SK-N-SH (cell line): ENCODE results near the gene FAM177B. TPM values are rescaled to one million over a fixed set of nuclear protein-coding genes. Genes with fewer than 3 reads are reported as not detected.

Experiments used
- CTCF ChIA-PET: fragments of 300-600, 350-600 bp; formaldehyde crosslinking; extraction: SDS; loops from one replicate; lab custom pipeline; 2021; lab: Yijun Ruan, JAX
- POLR2A ChIA-PET: fragments of 350-600 bp; sonication (Branson Sonifier 250); formaldehyde crosslinking; extraction: SDS; loops from one replicate; lab custom pipeline; 2020; ENCODE audit warnings: antibody characterized with exemption, inconsistent platforms; lab: Yijun Ruan, JAX
- DNase-seq: peaks from one replicate; pipeline ENCODE4 v3.0.0; 2012
- H2AFZ ChIP-seq: fragments of 200-600 bp; sonication (generic); 2 replicates; pipeline ENCODE4 v1.8.1; 2016; ENCODE audit warnings: antibody characterized with exemption, mild to moderate bottlenecking, low read depth
- H3F3A ChIP-seq: fragments of 200-600 bp; sonication (generic); replicated peaks from 2 replicates; pipeline ENCODE3; 2016; ENCODE audit warnings: antibody characterized with exemption, mild to moderate bottlenecking; ENCODE audit not compliant: insufficient read depth
- H3K27ac ChIP-seq, 2 experiments: fragments of 200-500 bp in 1 of 2; fragments of 200-600 bp in 1 of 2; sonication (Bioruptor generic) in 1 of 2; sonication (generic), shearing (Covaris generic) in 1 of 2; 2 replicates each; pipeline versions ENCODE4 v1.5.1 to v1.6.1; 2014 to 2016; ENCODE audit warnings: low read depth in 2 of 2, inconsistent platforms in 1 of 2, low read length in 1 of 2, mild to moderate bottlenecking in 1 of 2, mixed read lengths in 1 of 2
- H3K27me3 ChIP-seq: fragments of 200-600 bp; sonication (generic), shearing (Covaris generic); 2 replicates; pipeline ENCODE4 v1.6.1; 2016; ENCODE audit warnings: mixed run types; ENCODE audit not compliant: insufficient read depth
- H3K36me3 ChIP-seq, 2 experiments: fragments of 200-500 bp in 1 of 2; fragments of 200-600 bp in 1 of 2; sonication (Bioruptor generic) in 1 of 2; sonication (generic) in 1 of 2; replicated peaks in 1 of 2; 2 replicates each; pipeline versions ENCODE3 to v1.5.1; 2014 to 2016; ENCODE audit warnings: low read length in 1 of 2, mild to moderate bottlenecking in 1 of 2; ENCODE audit not compliant: insufficient read depth in 2 of 2, control insufficient read depth in 1 of 2
- H3K4me1 ChIP-seq, 2 experiments: fragments of 200-500 bp in 1 of 2; fragments of 200-600 bp in 1 of 2; sonication (Bioruptor generic) in 1 of 2; sonication (generic), shearing (Covaris generic) in 1 of 2; 2 replicates each; pipeline versions ENCODE4 v1.5.1 to v1.6.1; 2014 to 2016; ENCODE audit warnings: low read depth in 1 of 2, low read length in 1 of 2, mixed run types in 1 of 2; ENCODE audit not compliant: insufficient read depth in 2 of 2, control insufficient read depth in 1 of 2
- H3K4me2 ChIP-seq: fragments of 200-600 bp; sonication (generic), shearing (Covaris generic); 2 replicates; pipeline ENCODE4 v1.6.1; 2017; ENCODE audit warnings: mixed run types
- H3K4me3 ChIP-seq, 2 experiments: fragments of 200-500 bp in 1 of 2; fragments of 200-600 bp in 1 of 2; sonication (Bioruptor generic) in 1 of 2; sonication (generic), shearing (Covaris generic) in 1 of 2; 2 replicates each; pipeline versions ENCODE4 v1.5.1 to v1.8.1; 2014 to 2016; ENCODE audit warnings: low read depth in 2 of 2, inconsistent platforms in 1 of 2, low read length in 1 of 2, mild to moderate bottlenecking in 1 of 2, mixed read lengths in 1 of 2, moderate library complexity in 1 of 2
- H3K79me2 ChIP-seq: fragments of 200-600 bp; sonication (generic); 2 replicates; pipeline ENCODE4 v1.8.1; 2017; ENCODE audit warnings: mild to moderate bottlenecking; ENCODE audit not compliant: insufficient read depth
- H3K9ac ChIP-seq: fragments of 200-600 bp; sonication (generic); 2 replicates; pipeline ENCODE4 v1.6.1; 2017; ENCODE audit warnings: mixed run types
- H3K9me2 ChIP-seq: fragments of 200-600 bp; sonication (generic); 2 replicates; pipeline ENCODE4 v1.6.1; 2017; ENCODE audit warnings: mixed run types
- H3K9me3 ChIP-seq: fragments of 200-600 bp; sonication (generic); 2 replicates; pipeline ENCODE4 v1.6.1; 2017; ENCODE audit warnings: mixed run types, mild to moderate bottlenecking, moderate library complexity
- H4K20me1 ChIP-seq: fragments of 200-600 bp; sonication (generic); 2 replicates; pipeline ENCODE4 v1.6.1; 2017; ENCODE audit warnings: mild to moderate bottlenecking, mixed run types; ENCODE audit not compliant: insufficient read depth
- ELF1 ChIP-seq: IDR thresholded peaks from 2 replicates; pipeline ENCODE4 v1.4.0; 2012
- EZH2phosphoT487 ChIP-seq: fragments of 200-600 bp; sonication (generic); IDR thresholded peaks from 2 replicates; pipeline ENCODE4 v1.6.1; 2017; ENCODE audit warnings: low read depth, mixed run types, mild to moderate bottlenecking, antibody characterized with exemption, moderate library complexity, borderline replicate concordance
- FOXJ3 ChIP-seq: sonication (generic); formaldehyde crosslinking; IDR thresholded peaks from 2 replicates; pipeline ENCODE4 v1.5.1; 2020; ENCODE audit warnings: mild to moderate bottlenecking, missing genetic modification reagents
- NFIC ChIP-seq: IDR thresholded peaks from 2 replicates; pipeline ENCODE4 v1.4.0; 2012; ENCODE audit warnings: borderline replicate concordance
- SIN3A ChIP-seq: IDR thresholded peaks from 2 replicates; pipeline ENCODE4 v1.6.1; 2012; ENCODE audit warnings: low read depth, mild to moderate bottlenecking, low read length, moderate library complexity, borderline replicate concordance
- TAF1 ChIP-seq: IDR thresholded peaks from 2 replicates; pipeline ENCODE4 v1.6.1; 2012; ENCODE audit warnings: low read depth, mild to moderate bottlenecking, low read length, moderate library complexity, borderline replicate concordance
- WGBS: methylation state at CpG from one replicate; pipeline ENCODE4 v1.1.6; 2017; ENCODE audit warnings: low lambda C conversion rate; 5-methylcytosine and 5-hydroxymethylcytosine counted together
- polyA plus RNA-seq, 3 experiments: library from polyadenylated mRNA; depleted of rRNA; stranded (reverse); fragments of >200 nt; gene quantifications; 2 replicates each; pipeline ENCODE4 v1.2.3, GENCODE V29; 2012
- TF ChIP-seq, protein P1 (sequence below): fragments of 200-600 bp; sonication (generic); IDR thresholded peaks from 2 replicates; pipeline ENCODE4 v1.6.1; 2017; ENCODE audit warnings: antibody characterized with exemption, mild to moderate bottlenecking, moderate library complexity
- TF ChIP-seq, protein P2 (sequence below): IDR thresholded peaks from 2 replicates; pipeline ENCODE4 v1.4.0; 2012; ENCODE audit warnings: low read depth, borderline replicate concordance
- TF ChIP-seq, protein P3 (sequence below): IDR thresholded peaks from 2 replicates; pipeline ENCODE4 v1.4.0; 2012; ENCODE audit warnings: low read depth
- TF ChIP-seq, protein P4 (sequence below): fragments of 150-350 bp; IDR thresholded peaks from 2 replicates; pipeline ENCODE4 v1.6.1; 2016; ENCODE audit warnings: mild to moderate bottlenecking, low read depth, low read length
- TF ChIP-seq, protein P5 (sequence below): IDR thresholded peaks from 2 replicates; pipeline ENCODE4 v1.6.1; 2012; ENCODE audit warnings: mild to moderate bottlenecking, low read depth, low read length, moderate library complexity

The FAM177B gene
- polyA plus RNA-seq, 1 of the 3 experiments (the other 2 are of a cell fraction), result not detected

DNA sequence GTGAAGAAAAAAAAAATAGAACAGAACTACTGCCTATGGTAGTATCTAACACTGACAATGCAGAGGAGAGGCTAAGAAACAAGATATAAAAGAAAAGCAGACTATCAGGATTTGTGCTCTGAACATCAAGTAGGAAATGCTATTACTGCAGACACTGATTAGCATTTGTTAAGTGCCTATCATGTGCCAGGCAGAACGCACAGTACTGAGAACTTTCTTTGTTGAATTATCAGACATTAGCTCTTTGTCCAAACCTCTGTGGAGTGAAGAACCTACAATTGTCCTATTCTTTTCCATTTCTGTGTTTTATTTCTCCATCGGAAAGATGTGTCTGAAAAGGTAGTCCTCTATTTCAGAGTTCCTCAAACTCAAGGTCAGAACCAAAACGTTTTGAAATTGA is 47.4 kb downstream of the FAM177B start:
- Histone ChIP-seq H3K79me2 (no peaks in the 10 kb centered on the region), H3F3A (no peaks in the 10 kb centered on the region), H2AFZ (no peak overlapping the region), H3K36me3 (no peaks in the 10 kb centered on the region), H3K27me3 (peaks cover 8% of the 10 kb centered on the region; the same call in 1 of the 2 replicates), H3K4me3 (no peak overlapping the region), H3K9ac (no peak overlapping the region), H3K4me2 (no peak overlapping the region), H3K27ac (no peak overlapping the region), H4K20me1 (no peaks in the 10 kb centered on the region), H3K4me1 (no peaks in the 10 kb centered on the region), H3K9me3 (no peaks in the 10 kb centered on the region), H3K9me2 (no peaks in the 10 kb centered on the region)
- CTCF ChIA-PET, result interaction anchor here (1.5 kb wide), 1 partner anchor 306 kb away, joined by 6 read pairs; no protein-coding TSS in a partner anchor
- POLR2A ChIA-PET, result no interaction called here
- TF ChIP-seq SIN3A, result no peak
- TF ChIP-seq FOXJ3 (CRISPR knock-in tag), result no peak
- TF ChIP-seq, protein P1, sequence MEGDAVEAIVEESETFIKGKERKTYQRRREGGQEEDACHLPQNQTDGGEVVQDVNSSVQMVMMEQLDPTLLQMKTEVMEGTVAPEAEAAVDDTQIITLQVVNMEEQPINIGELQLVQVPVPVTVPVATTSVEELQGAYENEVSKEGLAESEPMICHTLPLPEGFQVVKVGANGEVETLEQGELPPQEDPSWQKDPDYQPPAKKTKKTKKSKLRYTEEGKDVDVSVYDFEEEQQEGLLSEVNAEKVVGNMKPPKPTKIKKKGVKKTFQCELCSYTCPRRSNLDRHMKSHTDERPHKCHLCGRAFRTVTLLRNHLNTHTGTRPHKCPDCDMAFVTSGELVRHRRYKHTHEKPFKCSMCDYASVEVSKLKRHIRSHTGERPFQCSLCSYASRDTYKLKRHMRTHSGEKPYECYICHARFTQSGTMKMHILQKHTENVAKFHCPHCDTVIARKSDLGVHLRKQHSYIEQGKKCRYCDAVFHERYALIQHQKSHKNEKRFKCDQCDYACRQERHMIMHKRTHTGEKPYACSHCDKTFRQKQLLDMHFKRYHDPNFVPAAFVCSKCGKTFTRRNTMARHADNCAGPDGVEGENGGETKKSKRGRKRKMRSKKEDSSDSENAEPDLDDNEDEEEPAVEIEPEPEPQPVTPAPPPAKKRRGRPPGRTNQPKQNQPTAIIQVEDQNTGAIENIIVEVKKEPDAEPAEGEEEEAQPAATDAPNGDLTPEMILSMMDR, result no peak
- TF ChIP-seq NFIC, result no peak
- TF ChIP-seq TAF1, result no peak
- no peak for TF ChIP-seq ELF1
- TF ChIP-seq, protein P2, sequence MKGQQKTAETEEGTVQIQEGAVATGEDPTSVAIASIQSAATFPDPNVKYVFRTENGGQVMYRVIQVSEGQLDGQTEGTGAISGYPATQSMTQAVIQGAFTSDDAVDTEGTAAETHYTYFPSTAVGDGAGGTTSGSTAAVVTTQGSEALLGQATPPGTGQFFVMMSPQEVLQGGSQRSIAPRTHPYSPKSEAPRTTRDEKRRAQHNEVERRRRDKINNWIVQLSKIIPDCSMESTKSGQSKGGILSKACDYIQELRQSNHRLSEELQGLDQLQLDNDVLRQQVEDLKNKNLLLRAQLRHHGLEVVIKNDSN, result no peak
- TF ChIP-seq, protein P3, sequence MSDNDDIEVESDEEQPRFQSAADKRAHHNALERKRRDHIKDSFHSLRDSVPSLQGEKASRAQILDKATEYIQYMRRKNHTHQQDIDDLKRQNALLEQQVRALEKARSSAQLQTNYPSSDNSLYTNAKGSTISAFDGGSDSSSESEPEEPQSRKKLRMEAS, result no peak
- TF ChIP-seq, protein P4, sequence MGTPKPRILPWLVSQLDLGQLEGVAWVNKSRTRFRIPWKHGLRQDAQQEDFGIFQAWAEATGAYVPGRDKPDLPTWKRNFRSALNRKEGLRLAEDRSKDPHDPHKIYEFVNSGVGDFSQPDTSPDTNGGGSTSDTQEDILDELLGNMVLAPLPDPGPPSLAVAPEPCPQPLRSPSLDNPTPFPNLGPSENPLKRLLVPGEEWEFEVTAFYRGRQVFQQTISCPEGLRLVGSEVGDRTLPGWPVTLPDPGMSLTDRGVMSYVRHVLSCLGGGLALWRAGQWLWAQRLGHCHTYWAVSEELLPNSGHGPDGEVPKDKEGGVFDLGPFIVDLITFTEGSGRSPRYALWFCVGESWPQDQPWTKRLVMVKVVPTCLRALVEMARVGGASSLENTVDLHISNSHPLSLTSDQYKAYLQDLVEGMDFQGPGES, result no peak
- TF ChIP-seq EZH2phosphoT487, result no peak
- TF ChIP-seq, protein P5, sequence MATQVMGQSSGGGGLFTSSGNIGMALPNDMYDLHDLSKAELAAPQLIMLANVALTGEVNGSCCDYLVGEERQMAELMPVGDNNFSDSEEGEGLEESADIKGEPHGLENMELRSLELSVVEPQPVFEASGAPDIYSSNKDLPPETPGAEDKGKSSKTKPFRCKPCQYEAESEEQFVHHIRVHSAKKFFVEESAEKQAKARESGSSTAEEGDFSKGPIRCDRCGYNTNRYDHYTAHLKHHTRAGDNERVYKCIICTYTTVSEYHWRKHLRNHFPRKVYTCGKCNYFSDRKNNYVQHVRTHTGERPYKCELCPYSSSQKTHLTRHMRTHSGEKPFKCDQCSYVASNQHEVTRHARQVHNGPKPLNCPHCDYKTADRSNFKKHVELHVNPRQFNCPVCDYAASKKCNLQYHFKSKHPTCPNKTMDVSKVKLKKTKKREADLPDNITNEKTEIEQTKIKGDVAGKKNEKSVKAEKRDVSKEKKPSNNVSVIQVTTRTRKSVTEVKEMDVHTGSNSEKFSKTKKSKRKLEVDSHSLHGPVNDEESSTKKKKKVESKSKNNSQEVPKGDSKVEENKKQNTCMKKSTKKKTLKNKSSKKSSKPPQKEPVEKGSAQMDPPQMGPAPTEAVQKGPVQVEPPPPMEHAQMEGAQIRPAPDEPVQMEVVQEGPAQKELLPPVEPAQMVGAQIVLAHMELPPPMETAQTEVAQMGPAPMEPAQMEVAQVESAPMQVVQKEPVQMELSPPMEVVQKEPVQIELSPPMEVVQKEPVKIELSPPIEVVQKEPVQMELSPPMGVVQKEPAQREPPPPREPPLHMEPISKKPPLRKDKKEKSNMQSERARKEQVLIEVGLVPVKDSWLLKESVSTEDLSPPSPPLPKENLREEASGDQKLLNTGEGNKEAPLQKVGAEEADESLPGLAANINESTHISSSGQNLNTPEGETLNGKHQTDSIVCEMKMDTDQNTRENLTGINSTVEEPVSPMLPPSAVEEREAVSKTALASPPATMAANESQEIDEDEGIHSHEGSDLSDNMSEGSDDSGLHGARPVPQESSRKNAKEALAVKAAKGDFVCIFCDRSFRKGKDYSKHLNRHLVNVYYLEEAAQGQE, result no peak
- 30% methylated on average over 3 of the region's 3 CpGs for WGBS
- DNase-seq, result no peak
